HL-60/S4 treated with retinoic acid at 250 ng/mL for 4 days and 3 days (cell line): Measurements from ENCODE around the gene RC3H1.
"Not testable (repeated sequence)": the region's sequence is repeated elsewhere in the genome, so short reads cannot be mapped to it uniquely, and the experiment has no call there.

Experiments
- in situ Hi-C: fragments of 300-500 bp; cut with MboI; formaldehyde crosslinking; loops from 2 replicates; pipeline ENCODE4 v1.7.0; 2022; ENCODE audit warnings: low sequenced_read_pairs

The RC3H1 gene

GRCh38 chr1:174022976-174023277 is 770 bp upstream of the RC3H1 start:
- in situ Hi-C loops: no loop called here

GRCh38 chr1:174021591-174022079 is 522 bp downstream of the RC3H1 start:
- in situ Hi-C loops: no loop called here

DNA sequence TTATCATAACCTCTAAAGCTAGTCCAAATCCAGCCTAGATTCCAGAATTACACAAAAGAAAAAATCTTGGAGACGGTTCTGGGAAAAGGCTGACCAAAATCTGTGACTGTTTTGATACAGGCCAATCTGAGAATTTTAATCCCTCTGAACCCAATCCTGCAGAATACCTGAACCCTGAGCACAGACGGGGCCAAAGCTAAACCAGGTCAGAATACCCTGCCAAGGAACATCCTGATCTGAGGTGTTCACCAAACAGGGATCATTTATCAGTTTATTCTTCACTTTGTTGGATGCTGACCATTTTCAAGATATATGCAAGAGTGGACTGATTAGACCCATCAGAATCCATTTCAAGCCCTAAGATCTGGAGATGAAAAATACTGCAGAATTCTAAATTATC is 3.6 kb downstream of the RC3H1 start:
- in situ Hi-C loops: no loop called here

DNA sequence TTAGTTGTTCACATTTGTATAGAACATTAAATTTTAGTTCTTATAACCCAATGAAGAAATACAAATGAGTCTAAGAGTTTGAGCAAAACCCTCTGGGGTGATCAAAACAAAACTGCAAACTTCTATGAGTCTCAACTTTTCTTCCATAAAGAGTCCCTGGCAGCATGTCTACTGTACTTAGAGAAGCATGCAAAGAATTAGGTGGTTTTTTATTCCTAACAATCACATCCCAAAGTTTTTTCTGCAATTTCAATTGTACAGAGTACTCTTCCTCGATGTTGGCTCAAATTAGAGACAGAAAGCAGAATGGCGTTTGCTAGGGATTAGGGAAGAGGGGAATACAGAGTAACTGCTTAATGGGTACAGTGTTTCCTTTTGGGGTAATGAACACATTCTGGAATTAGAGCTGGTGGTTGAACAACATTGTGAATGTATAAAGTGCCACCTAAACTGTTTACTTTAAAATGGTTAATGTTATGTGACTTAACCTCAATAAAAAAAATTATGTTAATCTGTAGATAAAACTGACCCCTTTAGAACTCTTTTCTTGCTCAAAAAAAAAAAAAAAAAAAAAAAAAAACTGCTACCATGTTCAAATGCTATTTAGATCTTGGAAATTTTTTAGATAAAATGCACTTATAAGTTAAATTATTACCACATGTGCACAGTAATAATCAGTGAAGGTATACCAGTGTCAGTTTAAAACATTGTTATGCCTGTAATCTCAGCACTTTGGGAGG is 4.8 kb downstream of the RC3H1 start:
- in situ Hi-C loops: no loop called here

DNA sequence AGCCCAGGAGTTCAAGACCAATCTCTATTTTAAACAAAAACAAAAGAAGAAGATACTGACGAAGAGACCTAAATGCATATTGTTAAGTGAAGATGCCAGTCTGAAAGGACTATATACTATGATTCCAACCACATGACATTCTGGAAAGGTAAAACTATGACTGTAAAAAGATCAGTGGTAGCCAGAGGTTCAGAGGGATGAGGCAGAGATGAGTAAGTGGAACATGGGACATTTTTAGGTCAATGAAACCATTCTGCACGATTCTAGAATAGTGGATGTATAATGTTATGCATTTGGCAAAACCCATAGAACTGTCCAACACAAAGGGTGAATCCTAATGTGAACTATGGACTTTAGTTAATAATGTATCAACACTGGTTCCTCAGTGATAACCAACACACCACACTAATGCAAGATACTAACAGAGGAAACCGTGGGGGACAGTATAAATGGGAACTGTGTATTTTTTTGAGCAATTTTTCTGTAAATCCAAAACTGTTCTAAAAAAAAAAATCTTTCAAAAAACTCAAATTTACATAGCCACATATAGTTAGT is 8.2 kb downstream of the RC3H1 start:
- in situ Hi-C loops: no loop called here

DNA sequence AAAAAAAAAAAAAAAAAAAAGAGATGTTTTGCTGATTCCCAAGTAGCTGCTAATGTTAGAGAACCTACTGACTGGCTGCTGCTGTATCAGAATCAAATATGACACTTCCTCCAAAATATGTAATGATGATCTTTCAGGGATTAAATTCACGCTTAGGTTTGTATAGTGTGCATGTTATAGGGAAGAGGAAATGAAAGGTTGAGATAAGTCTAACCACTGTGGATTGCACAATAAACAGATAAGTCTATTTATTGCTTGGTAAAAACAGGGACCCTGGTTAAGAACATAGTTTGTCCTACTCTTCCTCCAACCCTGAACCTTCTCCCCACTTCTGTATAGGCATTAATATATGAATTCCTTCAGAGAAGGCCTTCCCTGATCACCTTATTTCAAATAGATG is 13.2 kb downstream of the RC3H1 start:
- in situ Hi-C loops: no loop called here

DNA sequence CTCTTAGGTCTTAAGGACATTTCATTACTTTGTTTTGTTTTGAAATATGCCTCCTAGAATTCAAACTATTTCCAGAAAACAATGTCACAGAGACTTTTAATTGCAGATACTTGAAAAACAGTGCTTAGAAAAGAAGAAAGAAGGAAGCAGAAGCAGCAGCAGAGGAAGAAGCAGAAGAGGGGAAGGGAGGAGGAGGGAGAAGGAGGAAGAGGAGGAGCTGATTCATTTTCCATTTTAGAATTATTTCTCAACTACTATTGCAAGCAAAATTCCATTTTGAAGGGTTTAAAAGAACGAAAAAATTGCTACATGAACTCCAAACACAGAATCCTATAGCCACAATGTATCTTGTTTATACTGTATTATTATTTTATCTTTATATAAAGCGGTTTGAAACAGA is 13.9 kb downstream of the RC3H1 start:
- in situ Hi-C loops: no loop called here

DNA sequence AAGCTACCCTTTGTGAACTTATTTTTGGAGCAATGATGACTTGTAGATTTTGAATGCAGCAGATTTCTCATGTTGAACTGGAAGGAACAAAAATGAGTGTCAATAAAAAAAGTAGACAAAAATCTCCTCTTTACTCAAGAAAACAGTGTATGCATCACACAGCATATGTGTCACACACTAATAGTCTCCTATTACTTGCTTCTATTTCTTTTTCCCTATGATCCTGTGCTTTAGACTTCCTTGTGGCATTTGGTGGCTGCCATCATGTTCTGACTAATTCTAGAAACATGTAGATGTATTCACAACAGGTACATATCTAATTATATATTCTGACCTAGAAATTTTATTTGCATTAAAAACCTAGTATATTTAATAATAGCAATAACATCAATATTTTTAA is 14.3 kb downstream of the RC3H1 start:
- in situ Hi-C loops: no loop called here

- in situ Hi-C loops: no loop called here
Observed at GRCh38 chr1:174005032-174005431, 17.1 kb downstream of the RC3H1 start.

GRCh38 chr1:174003867-174004266 is 18.3 kb downstream of the RC3H1 start:
- in situ Hi-C loops: no loop called here

GRCh38 chr1:174001573-174001972 is 20.6 kb downstream of the RC3H1 start:
- in situ Hi-C loops: no loop called here

GRCh38 chr1:174000371-174000770 is 21.8 kb downstream of the RC3H1 start:
- in situ Hi-C loops: no loop called here

DNA sequence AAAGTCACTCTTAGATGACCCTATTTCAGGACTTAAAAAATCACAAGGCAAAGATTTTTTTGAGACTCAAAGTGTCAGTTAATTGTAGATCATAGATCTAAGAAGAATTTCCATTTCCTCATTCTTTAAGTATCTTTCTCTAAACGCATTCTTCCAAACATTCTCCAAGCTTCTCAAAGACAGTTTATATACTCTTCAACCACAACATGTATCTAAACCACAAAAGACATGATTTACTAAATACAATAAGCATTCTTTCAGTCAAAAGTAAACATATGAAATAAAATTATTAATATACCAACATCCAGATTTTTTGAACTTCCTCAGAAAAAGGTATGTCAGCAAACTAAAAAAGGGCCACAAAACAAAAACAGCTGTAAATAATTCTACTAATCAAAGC is 24.4 kb downstream of the RC3H1 start:
- in situ Hi-C loops: no loop called here

- in situ Hi-C loops: no loop called here
Observed at GRCh38 chr1:173996995-173997394, 25.2 kb downstream of the RC3H1 start.

DNA sequence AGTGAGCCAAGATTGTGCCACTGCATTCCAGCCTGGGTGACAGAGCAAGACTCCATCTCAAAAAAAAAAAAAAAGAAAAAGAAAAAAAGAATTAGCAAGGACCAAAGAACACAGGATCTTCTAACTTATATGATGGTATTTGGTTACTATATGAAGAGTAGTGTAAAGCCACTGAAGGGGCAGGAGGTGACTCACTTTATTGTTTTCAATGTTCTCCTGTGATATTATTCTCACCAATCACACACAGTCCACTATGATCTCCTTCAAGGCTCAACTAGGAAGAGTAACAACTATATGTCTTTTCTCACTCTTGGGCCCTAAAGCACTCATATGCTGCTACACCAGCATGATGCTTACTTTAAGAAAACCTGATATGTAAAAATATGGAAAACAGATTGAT is 26.7 kb downstream of the RC3H1 start:
- in situ Hi-C loops: no loop called here

DNA sequence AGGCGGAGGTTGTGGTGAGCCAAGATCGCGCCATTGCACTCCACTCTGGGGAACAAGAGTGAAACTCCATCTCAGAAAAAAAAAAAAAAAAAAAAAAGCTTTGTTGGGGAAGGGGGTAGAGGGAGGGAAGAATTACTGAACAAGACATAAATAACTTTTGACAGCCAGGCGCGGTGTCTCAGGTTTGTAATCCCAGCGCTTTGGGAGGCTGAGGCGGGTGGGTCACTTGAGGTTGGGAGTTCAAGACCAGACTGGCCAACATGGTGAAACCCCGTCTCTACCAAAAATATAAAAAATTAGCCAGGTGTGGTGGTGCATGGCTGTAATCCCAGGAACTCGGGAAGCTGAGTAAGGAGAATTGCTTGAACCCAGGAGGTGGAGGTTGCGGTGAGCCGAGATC is 28.2 kb downstream of the RC3H1 start:
- in situ Hi-C loops: not testable (repeated sequence)

DNA sequence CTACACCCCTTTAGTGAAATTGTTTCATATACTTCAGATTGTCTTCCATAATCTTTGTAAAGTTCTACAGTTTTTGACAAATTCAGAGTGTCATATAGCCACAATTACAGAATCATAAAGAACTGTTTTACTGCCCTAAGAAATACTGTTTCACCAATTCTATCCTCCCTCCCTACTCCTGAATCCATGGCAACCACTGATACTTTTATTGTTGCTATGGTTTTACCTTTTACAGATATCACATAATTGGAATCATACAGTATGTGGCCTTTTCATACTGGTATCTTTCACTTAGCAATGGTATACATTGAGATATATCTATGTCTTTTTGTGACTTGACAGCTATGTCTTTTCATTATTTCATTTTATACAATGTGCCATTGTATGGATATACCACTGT is 34.1 kb downstream of the RC3H1 start:
- in situ Hi-C loops: no loop called here

- in situ Hi-C loops: no loop called here
Observed at GRCh38 chr1:173986951-173987350, 35.2 kb downstream of the RC3H1 start.

GRCh38 chr1:173970252-173970651 is 51.9 kb downstream of the RC3H1 start:
- in situ Hi-C loops: no loop called here

DNA sequence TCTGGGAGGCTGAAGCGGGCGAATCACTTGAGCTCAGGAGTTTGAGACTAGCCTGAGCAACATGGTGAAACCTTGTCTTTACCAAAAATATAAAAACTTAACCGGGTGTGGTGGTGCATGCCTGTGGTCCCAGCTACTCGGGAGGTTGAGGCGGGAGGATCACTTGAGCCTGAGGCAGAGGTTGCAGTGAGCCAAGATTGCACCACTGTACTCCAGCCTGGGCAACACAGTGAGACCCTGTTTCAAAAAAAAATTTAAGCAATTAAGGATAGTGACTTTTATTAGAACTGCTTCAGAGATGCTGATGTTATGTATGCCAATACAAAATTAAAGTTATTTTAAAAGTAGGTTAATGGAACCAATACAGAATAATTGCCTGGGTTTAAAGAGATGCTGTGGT is 56.3 kb downstream of the RC3H1 start:
- in situ Hi-C loops: not testable (repeated sequence)

GRCh38 chr1:173963477-173963876 is 58.7 kb downstream of the RC3H1 start:
- in situ Hi-C loops: no loop called here

- in situ Hi-C loops: no loop called here
Observed at GRCh38 chr1:173960625-173961024, 61.5 kb downstream of the RC3H1 start.

GRCh38 chr1:173954179-173954578 is 68.0 kb downstream of the RC3H1 start:
- in situ Hi-C loops: no loop called here
